GM13976 (cell line): ENCODE data around the gene TRIM37.
"Not testable (repeated sequence)": the region's sequence is repeated elsewhere in the genome, so short reads cannot be mapped to it uniquely, and the experiment has no call there.

Experiments used
- DNase-seq: peaks from one replicate; pipeline ENCODE4 v3.0.0; 2012; ENCODE audit warnings: low spot score
- CTCF ChIP-seq: IDR thresholded peaks from 2 replicates; pipeline ENCODE4 v1.5.1; 2012; ENCODE audit warnings: borderline replicate concordance, mild to moderate bottlenecking; ENCODE audit not compliant: insufficient read depth; ENCODE audit errors: extremely low read depth, missing control alignments, control extremely low read depth
- in situ Hi-C: fragments of 300-500 bp; cut with MboI; formaldehyde crosslinking; loops from one replicate; pipeline ENCODE4 v1.12.0; 2022; ENCODE audit warnings: low sequenced_read_pairs, mixed read lengths, inconsistent platforms; ENCODE audit not compliant: unreplicated experiment

Gene TRIM37

GRCh38 chr17:59151006-59151405, 44.3 kb upstream of the TRIM37 start:
- in situ Hi-C loops, result no loop called here
- no peak for TF ChIP-seq CTCF
- DNase-seq, result no peak

GRCh38 chr17:59149841-59150511, 43.3 kb upstream of the TRIM37 start:
- in situ Hi-C loops, result no loop called here
- no peak for DNase-seq

GRCh38 chr17:59149051-59149450, 42.4 kb upstream of the TRIM37 start:
- no peak for DNase-seq
- no peak for TF ChIP-seq CTCF
- in situ Hi-C loops, result no loop called here

More at GRCh38 chr17:59149841-59150511, 43.3 kb upstream of the TRIM37 start:
- no peak for TF ChIP-seq CTCF

- in situ Hi-C loops, result no loop called here
- TF ChIP-seq CTCF, result no peak
- no peak for DNase-seq
These were observed 39.0 kb upstream of the TRIM37 start for GRCh38 chr17:59145571-59146096.

GRCh38 chr17:59141860-59142259, 35.2 kb upstream of the TRIM37 start:
- TF ChIP-seq CTCF, result no peak
- in situ Hi-C loops, result no loop called here
- no peak for DNase-seq

GRCh38 chr17:59139939-59140338, 33.3 kb upstream of the TRIM37 start:
- DNase-seq, result no peak
- TF ChIP-seq CTCF, result no peak
- in situ Hi-C loops, result no loop called here

GRCh38 chr17:59138339-59138738, 31.7 kb upstream of the TRIM37 start:
- in situ Hi-C loops, DNase-seq: not testable (repeated sequence)
